SHP77 (cell line): ENCODE measurements around the gene LSMEM2.
A peak's percentile ranks its signal among the peaks of the same experiment; 100 is the strongest.
"Not testable (repeated sequence)": the region's sequence is repeated elsewhere in the genome, so short reads cannot be mapped to it uniquely, and the experiment has no call there.

Experiments
- DNase-seq, 2 experiments: peaks; one replicate each; lab custom pipeline; 2025; lab: John Stamatoyannopoulos, UW

The LSMEM2 gene

DNA sequence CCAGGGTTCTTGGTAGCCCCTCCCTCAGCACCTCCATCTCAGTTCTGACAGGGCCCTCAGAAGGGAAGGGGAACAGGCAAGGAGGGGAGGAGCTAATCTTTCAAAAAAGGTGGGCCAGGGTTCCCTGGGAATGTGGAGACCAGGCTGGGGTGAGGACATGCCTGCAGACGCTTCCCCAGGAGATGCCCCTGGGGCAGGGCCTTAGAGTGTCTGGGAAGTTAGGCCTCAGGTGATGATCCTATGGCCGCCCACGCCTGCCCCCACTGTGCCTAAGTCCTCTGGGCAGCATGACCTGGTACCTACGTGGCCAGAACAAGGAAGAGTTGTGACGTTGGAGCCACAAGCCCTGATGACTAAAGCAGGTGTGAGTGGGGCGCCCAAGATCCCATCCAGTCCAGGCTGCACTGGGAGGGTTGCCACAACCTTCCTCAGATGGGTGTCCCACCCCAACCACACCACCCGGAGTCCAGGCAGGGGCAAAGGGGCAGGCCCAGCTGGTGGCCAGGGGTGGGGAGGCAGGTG lies 13.9 kb upstream of the LSMEM2 start:
- DNase-seq: no peak

DNA sequence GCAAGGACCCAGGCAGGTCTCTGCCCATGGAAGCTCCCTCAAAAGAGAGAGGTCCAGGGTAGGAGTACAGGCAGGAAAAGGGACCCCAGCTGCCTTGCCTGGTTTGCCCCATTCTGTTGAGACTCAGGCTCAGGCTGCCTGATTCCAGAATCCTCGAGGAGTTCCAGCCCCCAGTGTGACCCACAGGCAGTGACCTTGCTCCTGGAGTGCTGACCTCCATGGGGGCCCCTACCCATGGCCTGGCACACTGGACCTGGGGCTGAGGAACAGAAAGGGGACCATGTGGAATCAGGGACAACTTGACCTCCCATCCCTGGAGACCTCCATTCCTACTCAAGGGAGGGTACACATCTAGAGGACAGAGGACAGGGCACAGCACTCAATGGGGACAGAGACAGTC lies 13.3 kb upstream of the LSMEM2 start:
- DNase-seq: no peak

DNA sequence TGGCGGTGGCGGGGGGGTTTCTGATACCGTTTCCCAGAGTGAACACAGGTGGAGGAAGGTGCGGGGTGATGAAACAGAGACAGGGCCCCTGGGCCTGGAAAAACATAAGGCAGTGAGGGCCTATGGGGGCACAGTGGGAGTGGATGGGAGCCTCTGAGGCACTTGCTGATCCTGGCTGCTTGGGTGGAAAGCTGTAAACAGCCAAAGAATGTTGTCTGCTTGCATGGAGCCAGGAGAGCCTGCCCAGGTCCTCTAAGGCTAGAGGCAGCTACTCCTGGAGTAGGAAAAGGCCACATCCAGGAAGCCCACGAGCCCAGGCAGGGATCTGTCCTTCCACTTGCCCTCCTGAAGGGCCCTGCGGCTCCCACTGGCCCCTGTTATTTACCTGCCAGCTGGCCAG lies 12.9 kb upstream of the LSMEM2 start:
- DNase-seq: no peak

DNA sequence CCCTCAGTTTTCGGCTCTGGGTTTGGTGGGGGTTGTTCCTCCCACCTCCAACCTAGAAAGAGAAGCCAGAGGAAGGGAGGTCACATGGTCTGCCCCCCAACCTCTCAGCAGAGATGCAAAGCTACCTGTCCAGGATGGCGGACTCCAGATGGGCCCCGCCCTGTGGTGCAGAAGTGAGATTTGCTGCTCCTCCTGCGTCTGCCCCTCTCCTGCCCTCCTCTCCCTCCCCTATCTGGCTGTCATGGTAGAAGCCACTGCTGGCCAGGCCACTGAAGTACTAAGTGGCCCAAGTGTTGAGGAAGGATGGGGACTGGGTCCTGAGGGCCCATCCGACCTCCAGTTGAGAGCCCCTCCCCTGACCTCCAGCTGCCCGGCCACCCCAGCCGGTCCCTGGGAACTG lies 12.1 kb upstream of the LSMEM2 start:
- no peak for DNase-seq

DNA sequence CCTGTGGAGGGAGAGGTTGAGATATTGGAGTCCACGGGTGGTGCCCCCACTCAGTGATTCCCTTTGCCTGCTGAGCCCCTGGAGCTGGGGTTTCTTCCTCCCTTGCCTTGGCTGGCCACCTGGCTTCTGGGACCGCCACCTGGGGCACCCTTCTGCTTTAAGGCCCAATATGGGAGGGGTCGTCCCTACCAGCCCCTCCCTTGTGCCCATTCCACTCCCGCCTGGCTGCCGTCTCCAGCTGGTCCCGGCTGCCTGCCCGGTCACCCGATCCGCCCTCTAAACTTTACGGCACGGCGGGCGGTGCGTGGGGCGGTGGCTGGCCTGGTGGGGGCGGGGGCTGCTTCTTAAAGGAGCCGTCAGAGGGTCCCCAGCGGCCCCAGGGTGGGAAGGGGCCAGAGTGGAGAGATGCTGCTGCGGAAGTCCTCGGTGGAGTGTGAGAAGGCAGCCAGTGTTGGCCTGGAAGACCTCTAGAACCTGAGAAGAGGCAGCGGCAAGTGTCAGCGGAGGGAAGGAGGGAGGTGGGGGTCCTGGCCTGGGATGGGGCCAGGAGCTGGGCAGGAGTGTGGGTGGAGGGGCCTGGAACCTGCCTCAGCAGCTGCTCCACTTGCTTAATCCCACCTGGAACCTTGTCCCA lies 11.5 kb upstream of the LSMEM2 start:
- DNase-seq: no peak

DNA sequence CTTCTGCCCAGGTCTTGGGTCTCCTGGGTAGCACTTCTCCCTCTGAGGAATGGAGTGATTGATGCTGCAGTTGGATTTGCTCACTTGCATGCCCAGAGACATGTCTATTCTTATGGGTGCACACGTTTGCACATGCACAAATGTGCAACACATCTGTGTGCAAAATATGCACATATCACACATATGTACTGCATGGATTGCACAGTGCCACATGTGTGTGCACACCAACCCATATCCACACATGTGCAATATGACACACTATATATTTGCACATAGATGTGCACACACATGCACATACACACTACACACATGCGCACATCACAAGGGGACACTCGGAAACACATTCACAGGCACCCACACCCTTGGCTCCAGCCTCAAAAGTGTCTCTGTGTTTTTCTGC lies 10.6 kb upstream of the LSMEM2 start:
- DNase-seq: no peak

DNA sequence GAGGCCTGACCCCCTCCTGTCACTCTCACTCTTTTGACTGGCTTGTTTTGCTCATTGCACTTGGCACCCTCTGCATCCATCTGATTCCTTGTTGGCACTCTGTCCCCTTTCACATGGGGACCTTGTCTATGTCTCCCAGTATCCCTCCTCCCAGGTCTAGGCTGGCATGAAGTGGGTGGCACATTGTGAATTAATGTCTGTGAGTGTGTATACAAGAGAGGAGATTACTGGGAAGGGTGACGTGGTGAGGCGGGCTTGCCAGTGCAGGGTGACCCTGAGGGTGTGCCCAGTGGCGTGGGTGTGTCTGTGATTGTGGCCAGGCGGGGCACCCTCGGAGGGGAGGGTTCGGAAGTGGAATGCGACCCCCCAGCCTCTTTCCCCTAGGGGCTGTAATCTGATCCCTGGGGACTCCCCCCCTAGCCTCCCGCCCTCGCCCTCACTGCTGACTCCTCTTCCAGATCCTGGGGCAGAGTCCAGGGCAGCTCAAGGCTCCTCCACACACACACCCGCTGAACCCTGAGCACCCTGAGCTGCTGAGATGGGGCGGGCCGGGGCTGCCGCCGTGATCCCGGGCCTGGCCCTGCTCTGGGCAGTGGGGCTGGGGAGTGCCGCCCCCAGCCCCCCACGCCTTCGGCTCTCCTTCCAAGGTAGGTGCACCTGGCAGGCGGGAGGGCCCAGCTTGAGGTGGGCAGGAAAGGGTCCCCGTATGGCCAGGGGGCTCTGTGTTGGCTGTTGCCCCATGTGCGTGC lies 10.0 kb upstream of the LSMEM2 start, which contains the start of gene SEMA3B:
TSS of gene SEMA3B (plus strand) at position 445 of the 749 bp plus-strand sequence. CDS start at position 539, 94 bp downstream.
- no peak for DNase-seq

DNA sequence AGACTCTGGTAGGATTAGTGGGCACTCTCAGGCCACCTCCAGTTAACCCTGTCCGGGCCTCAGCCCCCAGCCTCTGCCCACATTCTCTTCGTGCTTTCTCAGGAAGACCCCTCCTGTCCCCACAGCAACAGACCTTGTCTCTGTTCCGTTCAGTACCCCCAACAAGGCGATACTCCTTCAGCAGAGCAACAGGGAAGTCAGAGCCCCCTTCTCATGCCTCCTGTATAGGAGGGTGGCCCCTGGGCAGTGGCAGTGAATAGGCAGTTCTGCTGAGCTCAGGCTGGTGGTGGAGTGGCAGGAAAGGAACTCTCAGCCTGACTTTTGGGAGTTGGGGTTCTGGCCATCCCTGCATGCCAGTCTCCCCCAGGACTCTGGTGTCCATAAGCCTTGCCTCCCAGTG lies 9.4 kb upstream of the LSMEM2 start:
- no peak for DNase-seq

DNA sequence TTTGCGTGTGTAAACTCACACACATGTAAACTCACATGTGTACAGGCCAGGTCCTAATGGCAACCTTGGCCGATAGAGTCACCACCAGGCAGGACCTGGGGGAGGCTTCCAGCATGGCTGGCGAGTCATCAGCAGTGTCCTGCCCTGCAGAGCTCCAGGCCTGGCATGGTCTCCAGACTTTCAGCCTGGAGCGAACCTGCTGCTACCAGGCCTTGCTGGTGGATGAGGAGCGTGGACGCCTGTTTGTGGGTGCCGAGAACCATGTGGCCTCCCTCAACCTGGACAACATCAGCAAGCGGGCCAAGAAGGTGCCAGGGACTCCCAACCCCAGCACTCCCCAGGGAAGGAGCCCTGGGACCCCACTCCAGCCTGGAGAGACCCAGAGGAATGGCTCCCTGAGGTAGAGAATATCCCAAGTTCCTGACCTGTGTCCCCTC lies 8.9 kb upstream of the LSMEM2 start:
- no peak for DNase-seq

DNA sequence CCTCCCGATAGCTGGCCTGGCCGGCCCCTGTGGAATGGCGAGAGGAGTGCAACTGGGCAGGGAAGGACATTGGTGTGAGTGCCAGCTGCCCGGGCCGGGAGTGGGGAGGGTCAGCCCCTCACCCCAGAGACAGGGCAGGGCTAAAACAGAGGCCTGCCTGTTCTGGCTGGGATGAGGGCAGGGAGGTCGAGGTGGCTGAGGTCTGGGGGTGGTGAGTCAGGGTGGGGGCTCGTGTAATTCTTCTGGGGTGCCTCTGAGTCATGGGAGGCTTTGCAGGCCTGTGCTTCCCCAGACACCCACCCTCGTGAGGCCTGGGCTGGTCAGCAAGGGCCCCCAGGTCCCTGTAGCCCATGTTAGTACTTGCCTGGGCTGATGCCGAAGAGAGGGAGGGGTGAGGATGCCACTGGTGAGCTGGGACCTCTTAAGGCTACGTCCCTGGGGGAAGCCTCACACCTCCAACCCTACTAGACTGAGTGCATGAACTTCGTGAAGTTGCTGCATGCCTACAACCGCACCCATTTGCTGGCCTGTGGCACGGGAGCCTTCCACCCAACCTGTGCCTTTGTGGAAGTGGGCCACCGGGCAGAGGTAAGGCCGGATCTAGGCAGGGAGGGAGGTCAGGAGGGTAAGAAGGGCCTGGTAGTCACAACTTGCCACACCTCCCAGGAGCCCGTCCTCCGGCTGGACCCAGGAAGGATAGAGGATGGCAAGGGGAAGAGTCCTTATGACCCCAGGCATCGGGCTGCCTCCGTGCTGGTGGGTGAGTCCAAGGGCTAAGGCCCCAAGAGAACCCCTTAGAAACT lies 8.3 kb upstream of the LSMEM2 start:
- no peak for DNase-seq

DNA sequence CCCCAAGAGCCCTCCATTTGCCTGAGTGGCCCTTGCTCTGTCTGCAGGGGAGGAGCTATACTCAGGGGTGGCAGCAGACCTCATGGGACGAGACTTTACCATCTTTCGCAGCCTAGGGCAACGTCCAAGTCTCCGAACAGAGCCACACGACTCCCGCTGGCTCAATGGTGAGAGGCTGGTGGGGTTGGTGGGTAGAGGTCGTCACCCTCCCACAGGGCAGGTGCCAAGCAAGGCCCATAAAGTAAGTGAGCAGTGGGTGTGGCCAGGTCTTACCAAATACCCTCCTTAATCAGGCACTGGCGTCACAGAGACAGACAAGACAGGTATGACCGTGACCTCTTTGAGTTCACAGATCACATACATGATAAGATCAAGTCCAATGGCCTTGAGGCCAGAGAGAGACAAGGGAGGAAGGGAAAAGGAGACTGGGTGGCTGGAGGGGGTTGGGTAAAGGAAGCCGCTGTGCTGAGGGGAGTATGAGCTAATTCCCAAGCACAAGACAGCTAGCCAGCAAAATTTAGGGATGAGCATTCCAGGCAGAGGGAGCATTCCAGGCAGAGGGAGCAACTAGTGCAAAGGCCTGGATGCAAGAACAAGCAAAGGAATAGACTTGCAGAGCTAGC lies 7.5 kb upstream of the LSMEM2 start:
- no peak for DNase-seq

DNA sequence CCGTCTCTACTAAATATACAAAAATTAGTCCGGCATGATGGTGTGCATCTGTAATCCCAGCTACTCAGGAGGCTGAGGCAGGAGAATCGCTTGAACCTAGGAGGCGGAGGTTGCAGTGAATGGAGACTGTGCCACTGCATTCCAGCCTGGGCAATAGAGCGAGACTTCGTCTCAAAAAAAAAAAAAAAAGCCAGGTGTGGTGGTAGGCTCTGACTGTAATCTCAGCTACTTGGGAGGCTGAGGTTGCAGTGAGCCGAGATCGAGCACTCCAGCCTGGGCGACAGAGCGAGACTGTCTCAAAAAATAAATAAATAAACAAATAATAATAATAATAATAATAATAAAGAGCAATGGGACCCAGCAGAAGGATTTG lies 6.4 kb upstream of the LSMEM2 start:
- DNase-seq: not testable (repeated sequence)

DNA sequence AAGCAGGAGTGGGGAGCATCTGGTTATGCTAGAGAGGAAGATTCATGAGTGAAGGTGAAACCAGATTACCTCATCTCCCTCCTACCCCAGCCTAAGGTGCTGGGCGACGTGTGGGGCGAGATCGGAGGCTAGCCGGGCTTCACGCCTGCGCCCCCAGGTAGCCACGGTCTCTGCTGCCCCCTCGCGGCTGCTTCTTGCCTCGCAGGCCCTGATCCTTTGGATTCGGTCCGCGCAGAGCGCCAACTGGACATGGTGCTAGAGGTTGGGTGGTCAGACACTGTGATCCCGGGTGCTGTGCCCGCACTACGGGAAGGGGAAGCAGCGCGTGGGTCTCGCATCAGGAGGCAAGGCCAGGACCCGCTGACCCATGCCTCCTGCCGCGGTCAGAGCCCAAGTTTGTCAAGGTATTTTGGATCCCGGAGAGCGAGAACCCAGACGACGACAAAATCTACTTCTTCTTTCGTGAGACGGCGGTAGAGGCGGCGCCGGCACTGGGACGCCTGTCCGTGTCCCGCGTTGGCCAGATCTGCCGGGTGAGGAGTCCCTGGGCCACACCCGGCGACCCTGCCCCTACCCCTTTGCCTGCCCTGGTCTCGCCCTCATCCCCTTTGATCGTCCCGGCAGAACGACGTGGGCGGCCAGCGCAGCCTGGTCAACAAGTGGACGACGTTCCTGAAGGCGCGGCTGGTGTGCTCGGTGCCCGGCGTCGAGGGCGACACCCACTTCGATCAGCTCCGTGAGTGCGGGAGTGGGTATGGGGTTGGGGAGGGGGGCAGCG lies 5.8 kb upstream of the LSMEM2 start:
- DNase-seq: peak; percentile 70 to 71

DNA sequence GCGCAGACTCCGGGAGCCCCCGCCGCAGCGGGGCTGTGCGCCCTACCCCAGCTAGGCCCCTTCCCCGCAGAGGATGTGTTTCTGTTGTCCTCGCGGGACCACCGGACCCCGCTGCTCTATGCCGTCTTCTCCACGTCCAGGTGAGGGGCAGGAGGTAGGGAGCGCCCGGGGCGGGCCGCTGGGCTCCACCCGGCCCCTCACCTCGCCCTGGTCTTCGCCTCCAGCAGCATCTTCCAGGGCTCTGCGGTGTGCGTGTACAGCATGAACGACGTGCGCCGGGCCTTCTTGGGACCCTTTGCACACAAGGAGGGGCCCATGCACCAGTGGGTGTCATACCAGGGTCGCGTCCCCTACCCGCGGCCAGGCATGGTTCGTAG lies 5.2 kb upstream of the LSMEM2 start:
- no peak for DNase-seq

DNA sequence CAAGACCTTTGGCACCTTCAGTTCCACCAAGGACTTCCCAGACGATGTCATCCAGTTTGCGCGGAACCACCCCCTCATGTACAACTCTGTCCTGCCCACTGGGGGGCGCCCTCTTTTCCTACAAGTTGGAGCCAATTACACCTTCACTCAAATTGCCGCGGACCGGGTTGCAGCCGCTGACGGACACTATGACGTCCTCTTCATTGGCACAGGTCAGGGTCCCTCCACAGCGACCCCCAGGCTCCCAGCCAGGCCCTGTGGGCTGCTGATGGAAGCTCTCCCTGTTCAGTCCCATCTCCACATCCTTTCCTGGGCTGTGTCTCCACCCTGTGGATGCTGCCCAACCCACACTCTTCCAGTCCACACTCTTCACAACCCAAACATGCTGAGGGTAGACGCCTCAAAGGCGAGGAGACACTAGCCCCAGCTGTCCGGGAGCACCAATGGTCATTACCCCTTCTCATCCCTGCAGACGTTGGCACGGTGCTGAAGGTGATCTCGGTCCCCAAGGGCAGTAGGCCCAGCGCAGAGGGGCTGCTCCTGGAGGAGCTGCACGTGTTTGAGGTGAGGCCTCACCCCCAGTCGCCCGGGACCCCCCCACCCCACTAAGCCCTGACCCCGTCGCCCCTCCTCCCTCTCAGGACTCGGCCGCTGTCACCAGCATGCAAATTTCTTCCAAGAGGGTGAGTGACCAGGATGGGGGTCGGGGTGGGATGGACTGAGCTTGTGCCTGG lies 4.3 kb upstream of the LSMEM2 start:
- DNase-seq: peak; percentile 72 to 80

DNA sequence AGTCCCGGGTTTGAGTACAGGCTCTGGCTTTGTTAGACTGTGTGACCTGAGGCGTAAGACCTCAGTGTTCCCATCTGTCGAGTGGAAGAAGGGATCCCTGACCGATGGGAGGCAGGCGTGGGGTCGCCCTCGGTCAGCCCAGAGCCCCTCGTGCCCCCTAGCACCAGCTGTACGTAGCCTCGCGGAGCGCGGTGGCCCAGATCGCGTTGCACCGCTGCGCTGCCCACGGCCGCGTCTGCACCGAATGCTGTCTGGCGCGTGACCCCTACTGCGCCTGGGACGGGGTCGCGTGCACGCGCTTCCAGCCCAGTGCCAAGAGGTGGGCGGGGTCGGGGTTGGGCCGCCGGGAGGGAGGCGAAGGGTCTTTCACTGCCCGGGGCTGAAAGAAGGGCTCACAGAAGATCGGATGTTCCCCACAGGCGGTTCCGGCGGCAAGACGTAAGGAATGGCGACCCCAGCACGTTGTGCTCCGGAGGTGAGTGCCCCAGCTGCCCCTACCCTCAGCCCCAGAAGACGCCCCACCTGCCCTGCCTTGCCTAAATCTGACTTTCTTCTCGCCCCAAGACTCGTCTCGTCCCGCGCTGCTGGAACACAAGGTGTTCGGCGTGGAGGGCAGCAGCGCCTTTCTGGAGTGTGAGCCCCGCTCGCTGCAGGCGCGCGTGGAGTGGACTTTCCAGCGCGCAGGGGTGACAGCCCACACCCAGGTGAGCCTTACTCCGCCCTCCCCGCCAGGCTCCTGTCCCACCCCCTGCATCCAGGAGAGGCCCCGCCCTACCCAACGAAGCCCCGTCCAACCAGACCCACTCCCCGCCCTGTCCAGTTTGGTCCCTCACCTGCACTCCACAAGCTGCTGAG lies 3.5 kb upstream of the LSMEM2 start:
- DNase-seq: no peak

DNA sequence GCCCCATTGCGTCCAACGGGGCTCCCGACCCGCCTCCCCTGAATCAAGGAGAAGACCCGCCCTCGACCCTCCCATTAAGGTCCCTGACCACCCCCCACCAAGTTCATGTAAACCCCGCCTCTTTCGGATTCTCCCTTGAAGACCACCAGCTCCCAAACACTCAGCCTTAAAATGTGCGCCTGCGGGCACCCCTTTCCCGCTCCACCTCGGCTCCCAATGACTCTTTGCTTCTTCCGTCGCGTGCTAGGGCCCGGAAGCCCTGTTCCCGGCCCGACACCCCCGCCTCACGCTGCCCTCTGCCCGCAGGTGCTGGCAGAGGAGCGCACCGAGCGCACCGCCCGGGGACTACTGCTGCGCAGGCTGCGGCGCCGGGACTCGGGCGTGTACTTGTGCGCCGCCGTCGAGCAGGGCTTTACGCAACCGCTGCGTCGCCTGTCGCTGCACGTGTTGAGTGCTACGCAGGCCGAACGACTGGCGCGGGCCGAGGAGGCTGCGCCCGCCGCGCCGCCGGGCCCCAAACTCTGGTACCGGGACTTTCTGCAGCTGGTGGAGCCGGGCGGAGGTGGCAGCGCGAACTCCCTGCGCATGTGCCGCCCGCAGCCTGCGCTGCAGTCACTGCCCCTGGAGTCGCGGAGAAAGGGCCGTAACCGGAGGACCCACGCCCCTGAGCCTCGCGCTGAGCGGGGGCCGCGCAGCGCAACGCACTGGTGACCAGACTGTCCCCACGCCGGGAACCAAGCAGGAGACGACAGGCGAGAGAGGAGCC lies 2.7 kb upstream of the LSMEM2 start:
- DNase-seq: no peak

DNA sequence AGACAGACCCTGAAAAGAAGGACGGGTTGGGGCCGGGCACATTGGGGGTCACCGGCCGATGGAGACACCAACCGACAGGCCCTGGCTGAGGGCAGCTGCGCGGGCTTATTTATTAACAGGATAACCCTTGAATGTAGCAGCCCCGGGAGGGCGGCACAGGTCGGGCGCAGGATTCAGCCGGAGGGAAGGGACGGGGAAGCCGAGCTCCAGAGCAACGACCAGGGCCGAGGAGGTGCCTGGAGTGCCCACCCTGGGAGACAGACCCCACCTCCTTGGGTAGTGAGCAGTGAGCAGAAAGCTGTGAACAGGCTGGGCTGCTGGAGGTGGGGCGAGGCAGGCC lies 2.2 kb upstream of the LSMEM2 start:
- no peak for DNase-seq
